NOMO-1 treated with DMSO at 0.1 percent for 48 hours (cell line): ENCODE measurements around the gene MRPL58.
"Not testable (repeated sequence)": the region's sequence is repeated elsewhere in the genome, so short reads cannot be mapped to it uniquely, and the experiment has no call there.

Source experiments
- DNase-seq: peaks from one replicate; lab custom pipeline; 2025; ENCODE audit not compliant: unreplicated experiment; lab: John Stamatoyannopoulos, UW

The MRPL58 gene

DNA sequence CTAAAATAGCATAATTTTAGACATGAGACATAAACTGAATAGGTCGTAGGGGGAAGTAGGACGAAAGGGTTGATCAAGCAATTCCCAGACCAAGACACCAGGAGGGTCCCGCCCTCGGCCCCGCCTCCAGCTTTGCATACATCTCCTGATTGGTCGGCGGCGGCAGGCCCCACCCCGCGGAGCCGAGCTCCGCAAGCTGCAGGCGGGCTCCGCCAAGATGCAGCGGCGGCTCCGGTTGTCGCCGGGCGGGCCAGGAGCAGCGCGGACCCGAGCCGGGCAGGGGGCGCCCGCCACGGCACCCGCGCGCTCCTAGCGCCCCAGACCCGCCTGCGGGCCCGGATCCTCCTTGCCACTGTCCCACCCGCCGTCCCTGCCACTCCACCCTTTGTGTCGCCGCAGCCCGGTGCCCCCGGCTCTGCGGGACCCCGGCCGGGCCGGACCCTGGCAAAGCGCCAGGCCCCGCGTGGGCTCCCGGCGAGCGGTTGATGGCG lies 25.0 kb upstream of the MRPL58 start, which contains the start of gene CDR2L:
CDR2L (plus strand) TSS at position 215 of the 491 bp plus-strand sequence. CDS start 412 bp downstream, outside the sequence.
- peak; percentile 95 for DNase-seq

DNA sequence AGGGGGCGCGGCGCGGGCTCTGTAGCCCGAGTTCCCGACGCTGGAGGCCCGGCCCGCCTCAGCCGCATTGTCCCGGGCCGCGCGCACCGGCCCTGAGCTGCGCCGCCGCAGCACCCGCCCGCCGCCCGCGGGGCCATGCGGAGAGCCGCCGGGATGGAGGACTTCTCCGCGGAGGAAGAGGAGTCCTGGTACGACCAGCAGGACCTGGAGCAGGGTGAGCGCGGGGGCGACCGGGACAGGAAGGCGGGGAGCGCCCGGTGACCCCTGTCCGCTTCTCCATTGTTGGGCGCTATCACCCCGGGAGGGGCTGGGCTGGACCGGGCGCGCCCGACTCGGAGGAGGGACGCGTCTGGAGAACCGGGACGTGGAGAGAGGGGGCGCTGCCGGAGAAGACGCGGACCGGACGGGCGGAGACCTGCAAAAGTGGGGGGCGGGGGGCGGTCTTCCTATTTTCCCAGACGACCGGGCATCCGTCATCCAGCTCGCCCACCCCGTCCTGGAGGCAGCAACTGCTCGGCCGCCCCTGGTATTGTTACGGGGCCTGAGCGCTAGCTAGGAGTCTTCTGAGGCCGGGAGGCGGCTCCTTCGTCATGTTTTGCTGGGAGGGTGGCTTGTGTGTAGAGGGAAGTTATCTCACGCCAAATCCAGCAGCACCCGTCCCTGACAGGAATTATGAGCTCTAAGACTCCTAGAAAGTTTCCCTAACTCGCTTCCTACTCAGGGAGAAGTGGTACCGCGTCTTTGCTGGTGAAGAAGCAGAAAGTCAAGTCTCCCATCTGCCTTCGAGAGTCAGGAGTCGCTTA lies 24.4 kb upstream of the MRPL58 start:
- no peak for DNase-seq

DNA sequence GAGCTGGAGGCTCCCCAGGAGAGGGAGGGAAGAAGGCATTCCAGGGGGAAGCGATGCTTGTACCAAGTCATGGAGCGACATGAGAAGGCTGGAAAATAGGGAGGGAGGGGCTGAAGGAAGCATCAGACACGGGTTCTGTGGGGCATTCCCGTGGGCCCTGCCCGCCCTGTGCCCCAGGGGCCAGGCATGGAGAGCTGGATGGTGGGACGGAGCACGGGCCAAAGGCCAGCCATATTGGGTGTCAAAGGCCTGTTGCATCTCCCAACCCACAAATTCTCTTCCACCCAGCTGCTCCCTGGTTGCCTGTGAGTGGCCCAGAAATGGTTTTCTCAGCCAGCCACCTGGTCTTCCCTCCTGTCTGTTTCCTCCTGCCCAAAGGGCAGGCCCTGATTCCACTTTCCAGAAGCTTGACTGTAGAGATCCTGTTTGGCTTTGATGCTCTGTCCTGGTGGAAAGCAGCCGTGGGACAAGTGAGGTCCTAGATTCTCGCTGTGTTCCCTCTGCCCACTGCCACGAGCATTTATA lies 21.8 kb upstream of the MRPL58 start:
- no peak for DNase-seq

DNA sequence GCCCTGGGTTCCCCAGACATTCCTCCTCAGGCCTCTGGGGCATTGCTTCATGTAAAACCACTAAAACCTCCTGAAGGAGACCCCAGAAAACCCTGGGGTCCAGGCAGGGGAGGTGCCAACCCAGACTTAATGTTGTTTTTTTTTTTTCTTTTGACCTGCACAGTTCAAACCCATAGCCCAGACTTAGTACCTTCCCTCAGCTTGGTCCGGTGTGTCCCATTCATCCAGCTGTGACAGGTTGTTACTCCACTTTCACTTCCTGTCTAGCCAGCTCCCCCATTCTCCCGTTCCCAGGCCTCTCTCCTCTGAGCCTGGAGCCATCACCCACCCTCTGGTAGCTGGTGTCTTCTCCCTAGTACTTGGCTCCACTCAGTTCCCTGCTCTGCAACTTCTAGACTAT lies 20.2 kb upstream of the MRPL58 start:
- DNase-seq = no peak

DNA sequence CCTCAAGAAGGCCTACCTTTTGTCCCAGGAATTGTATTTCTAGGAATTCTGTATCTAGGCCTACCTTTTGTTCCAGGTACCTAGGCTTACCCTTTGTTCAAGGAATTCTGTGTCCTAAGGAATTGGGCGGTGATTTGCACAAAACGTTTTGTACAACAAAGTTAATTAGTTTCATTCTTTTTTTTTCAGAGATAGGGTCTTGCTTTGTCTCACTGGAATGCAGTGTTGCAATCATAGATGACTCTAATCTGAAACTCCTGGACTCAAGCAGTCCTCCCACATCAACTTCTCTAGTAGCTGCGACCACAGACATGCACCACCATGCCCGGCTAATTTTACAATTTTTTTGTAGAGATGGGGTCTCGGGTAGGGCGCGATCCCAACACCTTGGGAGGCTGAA lies 18.0 kb upstream of the MRPL58 start:
- peak; percentile 46 for DNase-seq

DNA sequence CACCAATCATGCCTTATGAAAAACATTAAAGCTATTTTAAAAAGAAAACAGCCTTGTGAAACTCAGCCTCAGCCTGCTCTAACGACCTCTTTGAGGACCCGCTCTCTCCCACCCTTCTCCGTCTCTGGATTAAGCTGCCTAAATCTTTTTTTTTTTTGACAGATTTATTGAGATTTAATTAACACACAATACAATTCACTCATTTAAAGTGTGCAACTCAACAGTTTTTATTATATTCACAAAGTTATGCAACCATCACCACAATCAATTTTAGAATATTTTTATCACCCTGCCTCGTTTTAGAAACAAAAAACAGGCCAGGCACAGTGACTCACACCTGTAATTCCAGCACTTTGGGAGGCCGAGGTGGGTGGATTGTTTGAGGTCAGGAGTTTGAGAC lies 16.6 kb upstream of the MRPL58 start:
- DNase-seq = peak; percentile 39

DNA sequence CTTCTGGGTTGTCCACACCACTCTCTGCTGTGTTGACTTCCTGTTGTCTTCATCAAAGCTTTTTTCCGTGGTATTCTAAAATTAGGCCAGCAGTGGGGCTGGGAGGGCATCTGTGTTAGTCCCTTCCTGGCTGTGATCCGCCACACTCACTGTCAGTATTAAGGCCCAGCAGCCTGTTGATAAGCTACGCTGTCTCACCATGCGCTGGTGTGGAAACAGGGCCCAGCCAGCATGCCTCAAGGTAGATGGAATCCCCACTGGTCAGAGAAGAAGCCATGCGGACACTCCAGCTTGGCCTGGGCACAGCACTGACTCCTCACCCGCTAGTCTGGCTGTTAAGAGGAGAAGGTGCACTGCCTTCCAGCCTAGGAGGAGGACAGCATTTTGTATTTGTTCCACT lies 13.7 kb upstream of the MRPL58 start:
- no peak for DNase-seq

DNA sequence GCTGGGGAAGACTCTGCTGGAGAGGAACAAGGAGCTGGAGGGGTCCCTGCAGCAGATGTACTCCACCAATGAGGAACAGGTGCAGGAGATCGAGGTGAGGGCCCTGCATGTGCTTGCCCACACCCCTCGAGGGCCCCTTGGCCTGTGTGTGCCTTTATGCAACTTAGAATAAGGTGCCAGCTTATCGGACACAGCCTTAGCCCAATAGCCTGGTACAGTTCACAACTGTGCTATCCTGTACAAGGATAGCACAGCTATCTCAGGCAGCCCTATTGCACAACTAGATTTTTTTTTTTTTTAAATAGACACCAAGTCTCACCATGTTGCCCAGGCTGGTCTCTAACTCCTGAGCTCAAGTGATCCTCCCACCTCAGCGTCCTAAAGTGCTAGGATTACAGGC lies 12.9 kb upstream of the MRPL58 start:
- DNase-seq = no peak

DNA sequence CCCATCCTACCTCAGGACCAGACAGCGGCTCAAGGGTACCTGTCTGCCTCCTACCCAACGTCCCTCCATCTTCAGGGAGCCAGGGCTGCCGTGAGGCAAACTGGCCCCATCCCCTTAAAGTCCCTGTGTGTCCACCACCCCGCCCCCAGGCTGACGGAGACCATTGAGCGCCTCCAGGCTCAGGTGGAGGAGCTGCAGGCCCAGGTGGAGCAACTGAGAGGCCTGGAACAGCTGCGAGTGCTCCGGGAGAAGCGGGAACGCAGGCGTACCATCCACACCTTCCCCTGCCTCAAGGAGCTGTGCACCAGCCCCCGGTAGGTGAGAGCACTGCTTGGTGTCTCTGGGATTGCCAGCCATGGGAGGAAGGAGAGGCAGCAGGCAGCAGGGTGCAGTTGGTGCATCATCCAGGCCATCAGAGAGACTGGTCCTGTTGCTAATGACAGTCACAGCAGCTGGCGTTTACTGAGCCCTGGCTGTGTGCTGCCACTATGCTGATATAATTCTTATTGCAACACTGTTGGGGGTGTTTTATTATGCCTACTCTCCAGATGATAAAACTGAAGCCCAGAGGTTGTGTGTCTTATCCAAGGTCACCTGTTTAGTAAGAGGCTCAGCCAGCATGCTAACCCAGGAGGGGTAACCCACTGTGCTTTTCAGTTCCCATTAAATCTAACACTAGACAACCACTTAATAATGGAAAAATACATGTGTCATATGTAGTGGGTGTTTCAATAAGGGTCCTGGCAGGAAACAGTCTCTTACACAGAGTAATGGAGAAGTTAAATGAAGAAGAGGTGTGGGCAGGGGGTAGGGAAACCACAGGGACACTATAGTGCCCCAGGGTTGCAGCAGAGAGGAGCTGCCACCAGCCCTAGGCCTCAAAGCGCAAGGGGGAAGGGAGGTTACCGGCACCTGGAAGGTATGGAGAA lies 10.3 kb upstream of the MRPL58 start:
- DNase-seq = peak; percentile 74

DNA sequence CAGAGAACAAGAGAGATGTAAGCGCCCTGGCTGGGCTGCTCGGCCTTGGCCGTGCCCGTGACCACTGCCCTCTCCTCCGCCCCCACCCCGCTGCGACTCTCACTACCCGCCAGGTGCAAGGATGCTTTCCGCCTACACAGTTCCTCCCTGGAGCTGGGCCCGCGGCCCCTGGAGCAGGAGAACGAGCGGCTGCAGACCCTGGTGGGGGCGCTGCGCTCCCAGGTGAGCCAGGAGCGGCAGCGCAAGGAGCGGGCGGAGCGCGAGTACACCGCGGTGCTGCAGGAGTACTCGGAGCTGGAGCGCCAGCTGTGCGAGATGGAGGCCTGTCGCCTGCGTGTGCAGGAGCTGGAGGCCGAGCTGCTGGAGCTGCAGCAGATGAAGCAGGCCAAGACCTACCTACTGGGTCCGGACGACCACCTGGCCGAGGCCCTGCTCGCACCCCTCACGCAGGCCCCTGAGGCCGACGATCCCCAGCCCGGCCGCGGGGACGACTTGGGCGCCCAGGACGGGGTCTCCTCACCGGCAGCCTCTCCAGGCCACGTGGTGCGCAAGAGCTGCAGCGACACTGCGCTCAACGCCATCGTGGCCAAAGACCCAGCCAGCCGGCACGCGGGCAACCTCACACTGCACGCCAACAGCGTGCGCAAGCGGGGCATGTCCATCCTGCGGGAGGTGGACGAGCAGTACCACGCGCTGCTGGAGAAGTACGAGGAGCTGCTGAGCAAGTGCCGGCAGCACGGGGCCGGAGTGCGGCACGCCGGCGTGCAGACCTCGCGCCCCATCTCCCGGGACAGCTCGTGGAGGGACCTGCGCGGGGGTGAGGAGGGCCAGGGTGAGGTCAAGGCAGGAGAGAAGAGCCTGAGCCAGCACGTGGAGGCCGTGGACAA lies 9.2 kb upstream of the MRPL58 start:
- DNase-seq = no peak

DNA sequence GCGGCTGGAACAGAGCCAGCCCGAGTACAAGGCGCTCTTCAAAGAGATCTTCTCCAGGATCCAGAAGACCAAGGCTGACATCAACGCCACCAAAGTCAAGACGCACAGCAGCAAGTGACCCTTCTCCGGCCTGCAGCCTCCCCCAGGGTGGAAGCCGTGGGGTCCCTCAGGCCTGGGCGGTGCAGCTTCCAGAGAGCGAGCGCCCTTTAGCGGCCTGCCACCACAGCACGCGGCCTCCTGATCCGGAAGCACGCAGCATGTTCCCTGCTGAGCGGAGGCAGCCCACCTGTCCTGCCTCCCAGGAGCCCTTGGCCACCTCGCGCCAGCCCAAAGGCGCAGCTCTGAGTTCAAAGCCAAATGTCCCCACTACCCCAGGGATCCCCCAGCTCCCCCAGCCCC lies 8.5 kb upstream of the MRPL58 start:
- DNase-seq = no peak

DNA sequence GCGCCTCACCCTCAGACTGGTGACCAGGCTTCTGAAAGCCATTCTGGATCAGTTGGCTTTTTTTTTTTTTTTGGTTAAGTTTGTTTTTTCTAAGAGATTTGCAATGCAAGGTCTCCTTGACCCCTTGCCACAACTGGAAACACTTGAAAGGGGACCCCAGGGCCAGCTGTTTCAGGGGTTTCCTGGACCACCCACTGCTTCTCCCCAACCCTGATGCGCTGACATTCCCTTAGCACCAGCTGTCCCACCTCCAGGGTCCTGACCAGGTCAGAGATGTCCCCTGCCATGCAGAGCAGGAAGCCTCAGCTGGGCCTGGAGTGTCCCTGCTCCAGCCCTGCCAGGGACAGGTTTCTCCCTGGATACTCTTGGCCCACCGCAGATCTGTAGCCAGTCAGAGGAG lies 8.1 kb upstream of the MRPL58 start:
- DNase-seq = no peak

DNA sequence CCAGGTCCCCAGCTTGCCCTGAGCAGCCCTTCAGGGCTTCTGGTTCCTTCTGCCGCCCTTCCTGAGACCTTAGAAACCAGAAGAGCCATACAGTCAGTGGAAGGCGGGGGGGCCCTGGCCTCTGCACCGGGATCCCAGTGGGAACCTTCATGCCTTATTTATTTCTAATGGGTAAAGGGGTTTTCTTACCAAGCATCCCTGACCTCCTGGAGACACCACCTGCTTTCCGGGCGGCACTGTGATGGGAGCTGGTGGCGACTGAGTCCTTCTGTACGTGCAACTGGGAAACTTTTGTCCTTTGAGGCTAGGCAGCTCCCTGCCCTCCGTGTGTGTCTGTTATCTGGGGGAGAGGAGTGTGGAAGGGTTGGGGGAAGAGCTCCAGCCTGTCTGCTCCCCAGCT lies 7.2 kb upstream of the MRPL58 start:
- DNase-seq = no peak

DNA sequence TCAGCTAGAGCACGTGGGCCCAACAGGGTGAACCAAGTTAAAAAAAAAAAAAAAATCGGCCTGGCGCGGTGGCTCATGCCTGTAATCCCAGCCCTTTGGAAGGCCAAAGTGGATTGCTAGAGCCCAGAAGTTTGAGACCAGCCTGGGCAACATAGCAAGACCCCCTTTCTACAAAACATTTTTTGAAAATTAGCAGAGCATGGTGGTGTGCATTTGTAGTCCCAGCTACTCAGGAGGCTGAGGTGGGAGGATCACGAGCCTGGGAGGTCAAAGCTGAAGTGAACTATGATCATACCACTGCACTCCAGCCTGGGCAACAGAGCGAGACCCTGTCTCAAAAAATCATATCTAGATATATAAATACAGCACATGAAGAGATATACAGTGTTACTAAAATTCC lies 6.4 kb upstream of the MRPL58 start:
- DNase-seq = not testable (repeated sequence)

DNA sequence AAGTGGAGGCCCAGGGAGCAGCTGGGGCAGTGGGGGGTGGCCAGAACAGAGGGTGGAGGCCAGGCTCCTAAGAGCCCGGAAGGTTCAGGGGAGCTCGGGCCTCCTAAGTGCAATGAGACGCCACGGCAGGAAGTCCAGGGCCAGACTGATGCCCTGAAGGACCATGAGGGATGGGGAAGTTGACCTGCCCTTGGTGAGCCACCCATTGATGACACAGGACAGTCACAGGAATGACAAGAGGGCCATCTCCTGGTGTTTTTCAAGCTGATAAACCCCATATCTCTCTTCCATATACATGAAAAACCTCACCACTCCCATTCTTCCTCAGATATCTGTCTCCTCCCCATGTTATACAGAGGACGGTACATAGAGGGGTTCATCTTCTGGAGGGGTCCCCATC lies 5.8 kb upstream of the MRPL58 start:
- peak; percentile 75 for DNase-seq

DNA sequence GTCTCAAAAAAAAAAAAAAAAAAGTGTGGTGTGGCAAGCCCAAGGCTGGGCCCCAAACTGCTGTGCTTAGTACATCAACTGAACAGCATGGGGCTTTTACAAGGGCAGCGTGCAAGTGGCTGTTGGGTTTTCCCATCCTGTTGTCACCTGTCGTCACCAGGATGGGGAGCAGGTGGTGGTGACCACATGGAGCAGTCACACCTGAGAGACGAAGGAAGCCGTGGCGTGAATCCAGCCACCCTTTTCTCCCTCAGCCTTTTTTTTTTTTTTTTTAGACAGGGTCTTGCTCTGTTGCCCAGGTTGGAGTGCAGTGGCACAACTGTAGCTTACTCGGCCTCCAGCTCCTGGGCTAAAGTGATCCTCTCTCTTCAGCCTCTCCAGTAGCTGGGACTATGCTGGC lies 4.1 kb upstream of the MRPL58 start:
- DNase-seq = no peak

DNA sequence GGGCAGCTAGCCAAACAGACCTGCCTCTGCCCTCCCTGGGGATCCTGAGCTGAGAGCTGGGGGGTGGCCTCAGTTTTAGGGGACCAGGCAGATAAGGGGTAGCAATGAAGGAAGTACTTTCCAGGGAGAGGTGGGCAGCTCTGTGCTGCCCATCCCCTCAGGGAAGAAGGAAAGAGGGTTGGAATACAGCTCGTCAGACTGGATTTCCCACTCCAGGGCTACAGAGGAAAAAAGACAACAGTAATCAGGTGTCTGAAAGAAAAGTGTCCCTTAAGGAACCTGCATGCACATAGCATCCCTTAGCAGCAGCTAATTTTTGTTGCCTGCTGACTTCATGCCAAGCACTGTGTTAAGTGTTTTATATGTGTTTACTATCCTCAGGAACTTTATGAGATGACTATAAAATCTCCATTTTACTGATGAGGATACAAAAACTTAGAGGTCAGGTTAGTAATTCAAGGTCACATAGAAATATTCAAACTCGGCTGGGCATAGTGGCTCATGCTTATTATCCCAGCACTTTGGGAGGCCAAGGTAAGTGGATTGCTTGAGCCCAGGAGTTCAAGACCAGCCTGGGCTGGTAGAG lies 3.2 kb upstream of the MRPL58 start:
- no peak for DNase-seq

DNA sequence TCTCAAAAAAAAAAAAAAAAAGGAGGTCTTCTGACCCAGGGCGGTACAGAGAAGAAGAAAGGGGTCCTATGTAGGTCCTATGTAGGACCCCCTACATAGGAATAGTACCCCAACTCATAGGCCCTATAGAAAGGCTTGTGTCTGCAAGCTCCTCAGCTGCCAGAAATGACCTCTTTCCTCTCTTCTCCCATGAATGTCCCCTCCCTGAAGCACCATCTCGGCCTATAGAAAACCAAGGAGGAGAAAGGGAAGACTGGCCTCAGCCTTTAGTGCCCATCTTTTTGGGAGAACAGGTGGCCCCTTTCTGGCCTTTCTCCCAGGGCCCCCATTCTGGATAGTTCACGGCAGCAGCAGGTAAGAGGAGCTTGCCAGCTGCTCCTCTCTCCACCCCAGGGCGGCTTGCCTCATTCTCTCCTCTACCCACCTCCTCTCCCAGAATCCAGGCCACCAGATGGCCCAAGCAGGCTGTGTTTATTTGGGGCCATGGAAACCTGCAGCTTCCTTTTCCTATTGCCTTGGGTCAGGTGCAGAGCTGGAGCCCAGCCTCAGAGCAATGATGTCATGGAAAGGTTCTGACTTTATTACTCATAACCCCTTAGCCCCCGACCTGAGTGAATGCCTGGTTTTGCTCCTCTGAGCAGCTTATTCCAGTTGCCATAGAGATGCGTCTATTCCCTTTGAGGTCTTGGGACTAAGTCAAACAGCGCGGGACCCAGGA lies 1.6 kb upstream of the MRPL58 start:
- no peak for DNase-seq

DNA sequence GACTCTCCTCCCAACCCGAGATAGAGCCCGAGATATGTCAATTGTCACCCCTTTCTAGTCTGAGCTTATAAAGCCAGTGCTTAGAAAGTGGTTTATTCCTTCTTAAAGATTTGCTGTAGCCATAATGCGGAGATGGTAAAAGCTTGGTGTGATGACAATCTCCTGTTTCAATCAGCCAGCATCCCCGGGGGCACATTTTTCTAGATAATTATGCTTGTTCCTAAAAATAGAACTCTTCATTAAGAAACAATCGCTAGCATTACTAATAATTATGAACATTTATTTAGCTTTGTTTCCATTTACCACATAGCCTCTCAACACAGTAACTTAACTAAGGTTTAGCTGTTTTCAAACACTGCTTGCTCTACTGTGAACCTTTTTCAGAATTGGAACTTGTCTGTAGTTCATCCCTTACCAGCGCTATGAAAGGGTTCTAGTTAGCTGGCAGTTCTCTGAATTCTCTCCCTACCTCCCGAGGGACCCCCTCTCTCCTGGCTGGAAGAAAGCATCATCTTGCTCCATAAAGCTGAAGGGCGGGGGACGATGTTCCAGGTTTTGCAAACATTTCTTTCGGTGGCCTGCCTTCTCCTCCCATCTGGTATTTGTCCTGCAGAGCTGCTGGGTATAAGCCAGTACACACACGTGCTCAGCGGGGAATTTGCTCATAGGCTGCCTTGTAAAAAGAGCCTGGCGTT lies 922 bp upstream of the MRPL58 start:
- DNase-seq = no peak
